ENCODE data around the gene RAMP3.

DNA sequence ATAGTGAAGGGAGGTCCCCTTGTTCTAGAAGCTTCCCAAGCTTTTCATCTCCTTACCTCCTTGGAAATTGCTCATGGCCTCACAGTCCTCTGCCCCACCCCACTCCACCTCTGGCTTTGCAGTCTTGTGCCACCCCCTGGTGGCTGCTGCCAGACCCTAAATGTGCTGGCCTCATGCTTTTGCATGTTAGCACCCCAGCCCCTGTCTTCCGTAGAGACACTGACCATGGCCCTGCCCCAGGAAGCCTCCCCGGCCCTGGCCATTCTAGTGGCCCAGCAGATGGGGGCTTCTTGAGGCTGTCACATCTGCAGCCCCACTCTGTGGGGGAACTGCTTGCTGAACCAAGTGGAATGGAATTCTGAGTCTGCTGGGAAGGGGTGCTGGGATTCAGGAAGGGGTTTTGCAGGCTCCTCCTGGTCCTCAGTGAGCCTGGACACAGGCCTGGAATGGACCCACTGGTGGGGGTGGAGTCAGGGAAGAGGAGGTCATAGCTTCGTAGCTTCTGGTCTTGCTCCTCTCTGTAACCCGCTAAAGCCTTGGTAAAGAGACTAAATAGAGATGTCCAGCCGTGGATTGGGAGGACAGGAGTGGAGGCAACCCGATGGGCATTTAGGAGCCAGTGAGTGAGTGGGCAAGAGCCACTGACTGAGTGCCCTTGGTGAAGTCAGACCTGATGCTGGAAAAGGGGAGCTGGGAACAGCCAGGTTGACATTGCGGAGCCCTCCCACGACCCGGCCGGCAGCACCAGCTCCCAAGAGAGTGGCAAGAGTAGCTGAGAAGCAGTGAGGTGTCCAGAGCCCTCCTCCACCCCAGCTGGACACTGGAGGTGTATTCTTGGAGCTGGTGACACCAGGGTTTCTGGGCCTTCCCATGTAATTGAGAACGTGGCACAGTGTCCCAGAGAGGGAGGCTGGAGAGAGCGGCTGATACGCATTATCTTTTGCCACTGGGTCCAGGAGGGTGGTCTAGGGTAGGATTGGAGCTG, 20.9 kb downstream of the RAMP3 start:
- TF ChIP-seq EZH2 (IDR thresholded peaks at IDR 0.05), result no peak
- no peak for TF ChIP-seq POLR2AphosphoS5 (IDR thresholded peaks at IDR 0.05; ENCODE audit: borderline replicate concordance, low read depth, low read length)
- TF ChIP-seq FOXP2 (optimal IDR thresholded peaks at IDR 0.05; ENCODE audit: control extremely low read depth, extremely low read length, insufficient read depth), result no peak

Data from SK-N-MC (cell line).